Epidermal melanocyte (primary cell): Measurements from ENCODE around the gene UGCG.

Experiments
- DNase-seq: peaks from one replicate; pipeline ENCODE4 v3.0.0; 2011; ENCODE audit warnings: low spot score; ENCODE audit not compliant: insufficient read length

UGCG gene

GRCh38 chr9:111979561-111979960 is 82.9 kb downstream of the UGCG start:
- DNase-seq: no peak

DNA sequence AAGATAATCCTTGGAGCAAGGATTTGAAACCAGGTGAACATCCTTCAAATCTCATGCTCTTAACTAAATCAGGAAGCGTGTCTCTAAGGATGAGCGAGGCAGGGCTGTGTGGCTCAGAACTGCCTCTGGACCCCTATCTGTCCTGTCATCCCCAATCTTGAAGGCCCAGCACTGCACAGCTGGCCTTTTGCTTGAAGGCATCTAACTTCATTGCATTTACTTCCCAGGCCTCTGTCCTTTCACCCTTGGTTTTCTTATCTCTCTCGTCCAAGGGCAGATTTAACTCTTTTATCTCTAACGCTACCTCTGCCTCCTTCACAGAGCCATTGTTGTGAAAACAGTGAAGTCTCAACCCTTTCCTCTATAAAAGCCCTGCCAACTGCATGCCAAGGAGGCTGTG is 83.8 kb downstream of the UGCG start:
- no peak for DNase-seq

GRCh38 chr9:111983484-111983908 is 86.9 kb downstream of the UGCG start:
- DNase-seq: no peak

- no peak for DNase-seq
These were observed 87.6 kb downstream of the UGCG start for GRCh38 chr9:111984086-111984802.
